ENCODE results near the gene SSH2.
"Not testable (repeated sequence)": the region's sequence is repeated elsewhere in the genome, so short reads cannot be mapped to it uniquely, and the experiment has no call there.

SSH2 gene

DNA sequence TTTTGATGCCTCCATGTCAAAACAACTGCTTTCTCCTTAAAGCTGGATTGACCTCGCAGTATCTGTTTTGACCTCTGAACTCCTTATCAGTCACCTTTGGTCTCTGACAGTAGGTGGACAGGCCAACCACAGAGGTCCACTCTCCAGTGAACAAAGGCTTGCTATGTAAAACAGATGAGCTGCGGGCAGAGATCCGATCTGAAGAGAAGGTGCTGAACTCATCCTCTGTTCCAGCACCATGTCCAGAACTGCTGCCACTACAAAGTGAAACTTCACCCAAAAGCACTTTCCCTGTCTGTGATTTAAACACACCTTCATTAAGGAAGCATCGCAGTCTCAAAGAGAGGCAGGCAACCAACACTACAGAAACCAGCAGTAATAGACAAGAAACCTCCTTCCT lies 190.0 kb downstream of the SSH2 start:
- Histone ChIP-seq H3K4me3 (ENCODE audit: low read depth, low read length) (no peak overlapping the region), H3K79me2 (ENCODE audit: control insufficient read depth, insufficient read depth, low read length, unreplicated experiment) (no peaks in the 10 kb centered on the region), H3K36me3 (ENCODE audit: insufficient read depth, low read length) (no peaks in the 10 kb centered on the region), H3K4me1 (ENCODE audit: control insufficient read depth, insufficient read depth, low read length, unreplicated experiment) (peaks cover 11% of the 10 kb centered on the region), H3K27me3 (ENCODE audit: insufficient read depth, low read length) (no peaks in the 10 kb centered on the region), H2AFZ (ENCODE audit: low read length, unreplicated experiment) (no peak overlapping the region), H3K27ac (ENCODE audit: low read depth, low read length) (no peak overlapping the region)

DNA sequence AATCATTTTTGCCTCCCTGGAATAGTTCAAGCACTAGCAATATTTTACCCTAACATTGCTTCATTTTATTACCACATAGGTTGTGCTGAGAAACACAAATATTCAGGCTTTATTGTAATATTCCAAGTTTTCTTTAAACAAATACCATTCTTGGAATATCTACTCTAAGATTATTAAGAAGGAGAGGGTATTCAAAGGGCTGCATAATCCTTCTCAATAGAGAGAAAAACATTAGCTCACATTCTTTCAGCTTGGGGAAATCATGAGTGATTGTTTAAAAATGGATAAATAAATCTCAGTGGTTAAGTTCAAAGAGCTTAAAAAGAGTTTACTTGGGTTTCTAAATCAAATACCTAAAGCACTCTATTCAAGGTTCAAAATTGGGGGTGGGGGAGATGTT lies 195.4 kb downstream of the SSH2 start:
- no peaks in the 10 kb centered on the region for H3K79me2 ChIP-seq (ENCODE audit: control insufficient read depth, insufficient read depth, low read length, unreplicated experiment)
- no peaks in the 10 kb centered on the region for H3K36me3 ChIP-seq (ENCODE audit: insufficient read depth, low read length)
- H3K27me3 ChIP-seq (ENCODE audit: insufficient read depth, low read length), result no peaks in the 10 kb centered on the region
- H3K4me1 ChIP-seq (ENCODE audit: control insufficient read depth, insufficient read depth, low read length, unreplicated experiment), result peaks cover 20% of the 10 kb centered on the region
- no peak overlapping the region for H2AFZ ChIP-seq (ENCODE audit: low read length, unreplicated experiment)
- H3K27ac ChIP-seq (ENCODE audit: low read depth, low read length), result no peak overlapping the region
- H3K4me3 ChIP-seq (ENCODE audit: low read depth, low read length), result no peak overlapping the region

DNA sequence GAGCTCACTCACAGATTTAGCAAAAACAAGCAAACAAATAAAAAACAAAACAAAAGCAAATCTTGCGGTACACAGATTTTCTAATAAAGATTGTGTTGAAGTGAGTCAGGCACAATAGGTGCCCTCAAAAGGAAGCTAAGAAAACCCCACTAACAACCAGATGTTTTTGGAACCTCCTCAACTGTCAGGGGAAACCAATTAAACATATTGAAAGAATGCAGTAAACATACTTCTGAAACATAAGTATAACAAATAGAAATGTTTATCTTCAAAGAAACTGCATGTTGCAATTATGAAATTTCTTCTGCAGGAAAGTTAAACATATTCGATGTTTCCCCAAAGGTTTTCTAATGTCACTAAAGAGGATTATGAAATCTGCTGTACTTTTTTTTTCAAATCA lies 196.9 kb downstream of the SSH2 start:
- no peak overlapping the region for H2AFZ ChIP-seq (ENCODE audit: low read length, unreplicated experiment)
- H3K27ac ChIP-seq (ENCODE audit: low read depth, low read length), result peak overlapping the region; percentile 26; the same call in 1 of the 2 replicates
- H3K4me1 ChIP-seq (ENCODE audit: control insufficient read depth, insufficient read depth, low read length, unreplicated experiment), result peaks cover 20% of the 10 kb centered on the region
- H3K27me3 ChIP-seq (ENCODE audit: insufficient read depth, low read length), result no peaks in the 10 kb centered on the region
- H3K79me2 ChIP-seq (ENCODE audit: control insufficient read depth, insufficient read depth, low read length, unreplicated experiment), result no peaks in the 10 kb centered on the region
- 0 out of 2 replicates have a peak, but pooled peaks cover 10% of the 10 kb centered on the region for H3K36me3 ChIP-seq (ENCODE audit: insufficient read depth, low read length)
- 0 out of 2 replicates have a peak overlapping the region, but pooled peaks have one; percentile 24 for H3K4me3 ChIP-seq (ENCODE audit: low read depth, low read length)

DNA sequence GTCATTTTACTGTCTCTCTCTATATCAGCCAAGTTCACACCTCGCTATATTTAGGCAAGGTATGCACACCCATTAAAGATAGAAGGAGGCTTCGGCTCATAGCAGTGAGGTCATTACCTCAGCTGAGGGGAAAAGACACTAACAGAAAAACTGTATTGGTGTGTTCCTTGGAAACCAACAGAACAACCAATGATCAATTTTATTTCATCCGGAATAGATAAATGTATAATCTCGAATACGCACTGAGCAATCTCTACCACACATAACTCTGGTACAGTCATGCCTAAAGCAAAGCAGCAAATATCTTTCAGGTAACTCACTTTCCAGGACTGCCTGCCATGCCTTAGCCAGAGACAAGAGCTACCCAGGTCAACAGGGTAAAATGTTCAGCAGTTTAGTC lies 197.4 kb downstream of the SSH2 start:
- peaks cover 20% of the 10 kb centered on the region for H3K4me1 ChIP-seq (ENCODE audit: control insufficient read depth, insufficient read depth, low read length, unreplicated experiment)
- 0 out of 2 replicates have a peak overlapping the region, but pooled peaks have one; percentile 24 for H3K4me3 ChIP-seq (ENCODE audit: low read depth, low read length)
- no peaks in the 10 kb centered on the region for H3K79me2 ChIP-seq (ENCODE audit: control insufficient read depth, insufficient read depth, low read length, unreplicated experiment)
- H2AFZ ChIP-seq (ENCODE audit: low read length, unreplicated experiment), result no peak overlapping the region
- H3K36me3 ChIP-seq (ENCODE audit: insufficient read depth, low read length), result 0 out of 2 replicates have a peak, but pooled peaks cover 10% of the 10 kb centered on the region
- peak overlapping the region; percentile 26; the same call in 1 of the 2 replicates for H3K27ac ChIP-seq (ENCODE audit: low read depth, low read length)
- H3K27me3 ChIP-seq (ENCODE audit: insufficient read depth, low read length), result no peaks in the 10 kb centered on the region

- no peak overlapping the region for H3K27ac ChIP-seq (ENCODE audit: low read depth, low read length)
These were observed 197.8 kb downstream of the SSH2 start for GRCh38 chr17:29732209-29732608.

GRCh38 chr17:29731589-29731929 lies 198.5 kb downstream of the SSH2 start:
- Histone ChIP-seq H3K4me1 (ENCODE audit: control insufficient read depth, insufficient read depth, low read length, unreplicated experiment) (peaks cover 30% of the 10 kb centered on the region), H3K4me3 (ENCODE audit: low read depth, low read length) (no peak overlapping the region), H3K79me2 (ENCODE audit: control insufficient read depth, insufficient read depth, low read length, unreplicated experiment) (peaks cover 2% of the 10 kb centered on the region), H3K27me3 (ENCODE audit: insufficient read depth, low read length) (no peaks in the 10 kb centered on the region), H3K36me3 (ENCODE audit: insufficient read depth, low read length) (0 out of 2 replicates have a peak, but pooled peaks cover 10% of the 10 kb centered on the region), H2AFZ (ENCODE audit: low read length, unreplicated experiment) (no peak overlapping the region), H3K27ac (ENCODE audit: low read depth, low read length) (no peak overlapping the region)

More at GRCh38 chr17:29732209-29732608, 197.8 kb downstream of the SSH2 start:
- H2AFZ ChIP-seq (ENCODE audit: low read length, unreplicated experiment), result no peak overlapping the region
- 0 out of 2 replicates have a peak, but pooled peaks cover 10% of the 10 kb centered on the region for H3K36me3 ChIP-seq (ENCODE audit: insufficient read depth, low read length)
- peaks cover 23% of the 10 kb centered on the region for H3K4me1 ChIP-seq (ENCODE audit: control insufficient read depth, insufficient read depth, low read length, unreplicated experiment)
- H3K27me3 ChIP-seq (ENCODE audit: insufficient read depth, low read length), result no peaks in the 10 kb centered on the region
- H3K79me2 ChIP-seq (ENCODE audit: control insufficient read depth, insufficient read depth, low read length, unreplicated experiment), result peaks cover 2% of the 10 kb centered on the region
- H3K4me3 ChIP-seq (ENCODE audit: low read depth, low read length), result no peak overlapping the region

GRCh38 chr17:29728490-29728889 lies 201.5 kb downstream of the SSH2 start:
- Histone ChIP-seq H3K27me3 (ENCODE audit: insufficient read depth, low read length) (no peaks in the 10 kb centered on the region), H3K79me2 (ENCODE audit: control insufficient read depth, insufficient read depth, low read length, unreplicated experiment) (peaks cover 2% of the 10 kb centered on the region)

GRCh38 chr17:29726715-29727252 lies 203.2 kb downstream of the SSH2 start:
- Histone ChIP-seq H2AFZ (ENCODE audit: low read length, unreplicated experiment) (no peak overlapping the region), H3K36me3 (ENCODE audit: insufficient read depth, low read length) (0 out of 2 replicates have a peak, but pooled peaks cover 10% of the 10 kb centered on the region), H3K4me3 (ENCODE audit: low read depth, low read length) (no peak overlapping the region; the same call in 1 of the 2 replicates), H3K27me3 (ENCODE audit: insufficient read depth, low read length) (no peaks in the 10 kb centered on the region), H3K79me2 (ENCODE audit: control insufficient read depth, insufficient read depth, low read length, unreplicated experiment) (peaks cover 2% of the 10 kb centered on the region), H3K27ac (ENCODE audit: low read depth, low read length) (peak overlapping the region; percentile 42), H3K4me1 (ENCODE audit: control insufficient read depth, insufficient read depth, low read length, unreplicated experiment) (peaks cover 31% of the 10 kb centered on the region)

More at GRCh38 chr17:29728490-29728889, 201.5 kb downstream of the SSH2 start:
- H3K36me3 ChIP-seq (ENCODE audit: insufficient read depth, low read length), result 0 out of 2 replicates have a peak, but pooled peaks cover 10% of the 10 kb centered on the region
- H2AFZ ChIP-seq (ENCODE audit: low read length, unreplicated experiment), result no peak overlapping the region
- H3K27ac ChIP-seq (ENCODE audit: low read depth, low read length), result no peak overlapping the region
- no peak overlapping the region for H3K4me3 ChIP-seq (ENCODE audit: low read depth, low read length)
- H3K4me1 ChIP-seq (ENCODE audit: control insufficient read depth, insufficient read depth, low read length, unreplicated experiment), result peaks cover 34% of the 10 kb centered on the region

DNA sequence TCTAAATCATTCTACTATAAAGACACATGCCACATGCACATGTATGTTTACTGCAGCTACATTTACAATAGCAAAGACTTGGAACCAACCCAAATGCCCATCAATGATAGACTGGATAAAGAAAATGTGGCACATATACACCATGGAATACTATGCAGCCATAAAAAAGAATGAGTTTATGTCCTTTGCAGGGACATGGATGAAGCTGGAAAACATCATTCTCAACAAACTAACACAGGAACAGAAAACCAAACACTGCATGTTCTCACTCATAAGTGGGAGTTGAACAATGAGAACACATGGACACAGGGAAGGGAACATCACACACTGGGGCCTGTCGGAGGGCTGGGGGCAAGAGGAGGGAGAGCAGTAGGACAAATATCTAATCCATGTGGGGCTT lies 204.6 kb downstream of the SSH2 start:
- H3K27ac ChIP-seq (ENCODE audit: low read depth, low read length); H3K27me3 ChIP-seq (ENCODE audit: insufficient read depth, low read length); H3K4me3 ChIP-seq (ENCODE audit: low read depth, low read length); H2AFZ ChIP-seq (ENCODE audit: low read length, unreplicated experiment); H3K79me2 ChIP-seq (ENCODE audit: control insufficient read depth, insufficient read depth, low read length, unreplicated experiment): not testable (repeated sequence)
- H3K4me1 ChIP-seq (ENCODE audit: control insufficient read depth, insufficient read depth, low read length, unreplicated experiment), result peaks cover 32% of the 10 kb centered on the region
- 0 out of 2 replicates have a peak, but pooled peaks cover 10% of the 10 kb centered on the region for H3K36me3 ChIP-seq (ENCODE audit: insufficient read depth, low read length)

- Histone ChIP-seq H3K36me3 (ENCODE audit: insufficient read depth, low read length) (0 out of 2 replicates have a peak, but pooled peaks cover under 1% of the 10 kb centered on the region), H3K4me1 (ENCODE audit: control insufficient read depth, insufficient read depth, low read length, unreplicated experiment) (peaks cover 32% of the 10 kb centered on the region), H3K4me3 (ENCODE audit: low read depth, low read length) (no peak overlapping the region), H3K27me3 (ENCODE audit: insufficient read depth, low read length) (no peaks in the 10 kb centered on the region), H2AFZ (ENCODE audit: low read length, unreplicated experiment) (no peak overlapping the region), H3K27ac (ENCODE audit: low read depth, low read length) (no peak overlapping the region), H3K79me2 (ENCODE audit: control insufficient read depth, insufficient read depth, low read length, unreplicated experiment) (peaks cover 2% of the 10 kb centered on the region)
These were observed 206.6 kb downstream of the SSH2 start for GRCh38 chr17:29723278-29724047.

Measured in ACC112 (cell line).